Measurements from ENCODE around the gene RFPL3. TPM values are rescaled to one million over a fixed set of nuclear protein-coding genes. Genes with fewer than 3 reads are reported as not detected.

The RFPL3 gene
- total and polyA plus RNA-seq, 10 of the 15 experiments (the other 5 are each of a cell fraction or from before 2014, with no cell fraction given) = not detected

DNA sequence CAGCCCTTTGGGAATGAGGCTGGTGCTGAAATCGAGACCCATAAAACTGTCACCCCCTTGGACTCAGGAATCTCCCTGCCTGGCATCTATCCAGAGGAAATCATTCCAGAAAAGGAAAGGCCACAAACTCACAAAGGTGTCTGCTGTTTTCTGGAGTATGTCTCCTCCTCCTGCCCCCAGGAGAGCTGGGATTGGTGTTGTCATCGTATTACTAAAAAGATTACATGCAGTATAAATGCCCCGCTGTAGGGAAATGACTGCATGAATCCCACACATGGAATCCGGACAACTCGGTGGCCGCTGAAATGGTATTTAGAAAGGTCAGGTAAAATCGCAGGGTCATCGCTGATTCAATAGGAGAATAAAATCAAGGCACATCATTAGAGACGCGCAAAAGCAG is 18.9 kb upstream of the RFPL3 start:
- H4K20me1 ChIP-seq (ENCODE audit: control insufficient read depth, insufficient read depth) = no peaks in the 10 kb centered on the region
- H3K79me2 ChIP-seq (ENCODE audit: control insufficient read depth, insufficient read depth, low read length) = no peaks in the 10 kb centered on the region
- H3K27ac ChIP-seq (ENCODE audit: control insufficient read depth, insufficient read depth) = no peak overlapping the region
- H3K4me2 ChIP-seq (ENCODE audit: control insufficient read depth, insufficient read depth) = no peak overlapping the region
- ChIA-PET RAD21 (ENCODE audit: unreplicated experiment) (no interaction called here), SMC1A (ENCODE audit: uncharacterized antibody, unreplicated experiment) (no interaction called here), POLR2A (no interaction called here), CTCF (no interaction called here)
- no peaks in the 10 kb centered on the region for H3K4me1 ChIP-seq (ENCODE audit: control insufficient read depth, insufficient read depth, low read length)
- FAIRE-seq (no peak), DNase-seq (ENCODE audit: low read depth, low spot score) (no peak), ATAC-seq (no peak)
- WGBS (ENCODE audit: insufficient coverage, insufficient replicate concordance, low lambda C conversion rate, missing lambda C conversion rate) = 73% methylated on average over 10 of the region's 10 CpGs
- no TSS peak for BruUV-seq (replicated peaks)
- H3K4me3 ChIP-seq = no peak overlapping the region
- no peak overlapping the region for H2AFZ ChIP-seq (ENCODE audit: control insufficient read depth, low read depth, low read length)
- TF ChIP-seq WRNIP1 (IDR thresholded peaks at IDR 0.05; ENCODE audit: borderline replicate concordance, low read depth, low read length) (no peak), TCF12 (IDR thresholded peaks at IDR 0.05; ENCODE audit: low read depth, low read length) (no peak), TBL1XR1 (IDR thresholded peaks at IDR 0.05; ENCODE audit: low read depth, low read length) (no peak), HCFC1 (IDR thresholded peaks at IDR 0.05; ENCODE audit: low read length) (no peak), BRCA1 (IDR thresholded peaks at IDR 0.05; ENCODE audit: low read depth, low read length) (no peak), SREBF1 (IDR thresholded peaks at IDR 0.05; ENCODE audit: low read length) (no peak), EZH2 (IDR thresholded peaks at IDR 0.05; ENCODE audit: borderline replicate concordance, control insufficient read depth, low read depth, low read length) (no peak), BMI1 (IDR thresholded peaks at IDR 0.05; ENCODE audit: borderline replicate concordance) (no peak)
- TF ChIP-seq, protein P1, sequence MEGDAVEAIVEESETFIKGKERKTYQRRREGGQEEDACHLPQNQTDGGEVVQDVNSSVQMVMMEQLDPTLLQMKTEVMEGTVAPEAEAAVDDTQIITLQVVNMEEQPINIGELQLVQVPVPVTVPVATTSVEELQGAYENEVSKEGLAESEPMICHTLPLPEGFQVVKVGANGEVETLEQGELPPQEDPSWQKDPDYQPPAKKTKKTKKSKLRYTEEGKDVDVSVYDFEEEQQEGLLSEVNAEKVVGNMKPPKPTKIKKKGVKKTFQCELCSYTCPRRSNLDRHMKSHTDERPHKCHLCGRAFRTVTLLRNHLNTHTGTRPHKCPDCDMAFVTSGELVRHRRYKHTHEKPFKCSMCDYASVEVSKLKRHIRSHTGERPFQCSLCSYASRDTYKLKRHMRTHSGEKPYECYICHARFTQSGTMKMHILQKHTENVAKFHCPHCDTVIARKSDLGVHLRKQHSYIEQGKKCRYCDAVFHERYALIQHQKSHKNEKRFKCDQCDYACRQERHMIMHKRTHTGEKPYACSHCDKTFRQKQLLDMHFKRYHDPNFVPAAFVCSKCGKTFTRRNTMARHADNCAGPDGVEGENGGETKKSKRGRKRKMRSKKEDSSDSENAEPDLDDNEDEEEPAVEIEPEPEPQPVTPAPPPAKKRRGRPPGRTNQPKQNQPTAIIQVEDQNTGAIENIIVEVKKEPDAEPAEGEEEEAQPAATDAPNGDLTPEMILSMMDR (IDR thresholded peaks at IDR 0.05 in 2 of 3, conservative IDR thresholded peaks at IDR 0.05 in 1 of 3; ENCODE audit: control insufficient read depth in 2 of 3, extremely low read depth in 1 of 3, insufficient read depth in 1 of 3, low read depth in 3 of 3, low read length in 3 of 3) = no peak
- H3K36me3 ChIP-seq (ENCODE audit: control insufficient read depth in 2 of 2, insufficient read depth in 2 of 2, low read length in 1 of 2) = no peaks in the 10 kb centered on the region
- intact Hi-C loops (cut with micrococcal nuclease; ENCODE audit: unreplicated experiment) (no loop called here), in situ Hi-C loops (cut with MboI) (no loop called here)
- no peaks in the 10 kb centered on the region; a peak in 2 of 4 replicates for H3K27me3 ChIP-seq (replicated peaks in 1 of 2; ENCODE audit: control insufficient read depth in 2 of 2, insufficient read depth in 2 of 2, low read length in 1 of 2)
- H3K9me3 ChIP-seq (replicated peaks; ENCODE audit: control insufficient read depth, insufficient read depth, low read length) = no peaks in the 10 kb centered on the region
- H3K9ac ChIP-seq (ENCODE audit: control insufficient read depth, insufficient read depth, low read length) = no peak overlapping the region

All from GM12878 (cell line).